HAP-1 (cell line): ENCODE measurements around the gene MAP4K1.
"Not testable (repeated sequence)": the region's sequence is repeated elsewhere in the genome, so short reads cannot be mapped to it uniquely, and the experiment has no call there.

Experiments
- DNase-seq, 2 experiments: peaks; one replicate each; pipeline ENCODE4 v3.0.0-alpha.2; 2016 to 2020; ENCODE audit warnings: low spot score in 2 of 2
- H3K27me3 ChIP-seq: fragments of 250-450 bp; sonication (Bioruptor Pico); 2 replicates; pipeline ENCODE4 v1.5.1; 2020; ENCODE audit warnings: low read depth, mild to moderate bottlenecking, moderate library complexity
- H3K36me3 ChIP-seq: fragments of 250-450 bp; sonication (Bioruptor Pico); replicated peaks from 2 replicates; pipeline ENCODE4 v1.5.1; 2020; ENCODE audit warnings: mild to moderate bottlenecking
- H3K4me1 ChIP-seq: fragments of 250-450 bp; sonication (Bioruptor Pico); 2 replicates; pipeline ENCODE4 v1.5.1; 2020; ENCODE audit warnings: mild to moderate bottlenecking
- H3K4me3 ChIP-seq: fragments of 250-450 bp; sonication (Bioruptor Pico); 2 replicates; pipeline ENCODE4 v1.5.1; 2020; ENCODE audit warnings: mild to moderate bottlenecking, moderate library complexity
- H3K9me3 ChIP-seq: fragments of 250-450 bp; sonication (Bioruptor Pico); 2 replicates; pipeline ENCODE4 v1.5.1; 2020; ENCODE audit warnings: mild to moderate bottlenecking, moderate library complexity
- in situ Hi-C: fragments of 300-500 bp; cut with MboI; formaldehyde crosslinking; loops from 3 replicates; pipeline ENCODE4 v1.14.3; 2020; ENCODE audit warnings: low sequenced_read_pairs, inconsistent platforms, mixed read lengths

Gene MAP4K1

DNA sequence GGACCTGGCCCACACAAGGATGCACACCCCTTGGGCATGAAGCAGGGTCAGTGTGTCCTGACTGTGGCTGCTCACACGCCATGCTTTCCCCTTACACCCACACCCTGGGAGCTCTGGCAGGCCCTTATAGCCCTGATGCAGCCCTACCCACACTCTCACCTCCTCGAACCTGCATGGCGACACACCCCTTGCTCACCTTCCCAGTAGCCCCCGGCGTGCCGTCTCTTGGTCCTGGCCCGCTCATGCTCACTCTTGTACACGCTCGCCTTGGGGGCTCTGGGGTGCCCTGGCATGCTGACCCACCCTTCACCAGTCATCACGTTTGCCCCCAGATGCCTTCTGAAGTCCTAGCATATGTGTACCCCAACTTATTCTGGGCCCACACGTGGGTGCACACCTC, 56.1 kb downstream of the MAP4K1 start:
- Histone ChIP-seq H3K36me3 (no peaks in the 10 kb centered on the region), H3K4me1 (no peaks in the 10 kb centered on the region), H3K27me3 (no peaks in the 10 kb centered on the region), H3K4me3 (no peak overlapping the region), H3K9me3 (no peaks in the 10 kb centered on the region)
- in situ Hi-C loops = no loop called here
- no peak for DNase-seq

DNA sequence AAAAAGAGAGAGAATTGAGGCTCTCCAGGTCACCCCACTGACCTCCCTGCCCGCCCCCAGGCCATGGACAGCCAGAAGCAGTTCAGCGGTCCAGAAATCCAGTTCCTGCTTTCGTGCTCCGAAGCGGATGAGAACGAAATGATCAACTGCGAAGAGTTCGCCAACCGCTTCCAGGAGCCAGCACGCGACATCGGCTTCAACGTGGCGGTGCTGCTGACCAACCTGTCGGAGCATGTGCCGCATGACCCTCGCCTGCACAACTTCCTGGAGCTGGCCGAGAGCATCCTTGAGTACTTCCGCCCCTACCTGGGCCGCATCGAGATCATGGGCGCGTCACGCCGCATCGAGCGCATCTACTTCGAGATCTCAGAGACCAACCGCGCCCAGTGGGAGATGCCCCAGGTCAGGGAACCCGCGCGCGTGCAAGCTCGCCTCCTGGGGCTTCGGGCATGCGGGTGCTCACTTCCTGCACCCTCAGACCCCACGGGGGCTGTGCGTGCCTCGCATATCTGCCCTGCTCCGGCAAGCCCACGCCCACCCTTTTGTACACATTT, 56.6 kb downstream of the MAP4K1 start:
- Histone ChIP-seq H3K9me3 (no peaks in the 10 kb centered on the region), H3K4me1 (no peaks in the 10 kb centered on the region), H3K4me3 (no peak overlapping the region), H3K36me3 (no peaks in the 10 kb centered on the region), H3K27me3 (no peaks in the 10 kb centered on the region)
- no peak for DNase-seq
- in situ Hi-C loops = no loop called here

DNA sequence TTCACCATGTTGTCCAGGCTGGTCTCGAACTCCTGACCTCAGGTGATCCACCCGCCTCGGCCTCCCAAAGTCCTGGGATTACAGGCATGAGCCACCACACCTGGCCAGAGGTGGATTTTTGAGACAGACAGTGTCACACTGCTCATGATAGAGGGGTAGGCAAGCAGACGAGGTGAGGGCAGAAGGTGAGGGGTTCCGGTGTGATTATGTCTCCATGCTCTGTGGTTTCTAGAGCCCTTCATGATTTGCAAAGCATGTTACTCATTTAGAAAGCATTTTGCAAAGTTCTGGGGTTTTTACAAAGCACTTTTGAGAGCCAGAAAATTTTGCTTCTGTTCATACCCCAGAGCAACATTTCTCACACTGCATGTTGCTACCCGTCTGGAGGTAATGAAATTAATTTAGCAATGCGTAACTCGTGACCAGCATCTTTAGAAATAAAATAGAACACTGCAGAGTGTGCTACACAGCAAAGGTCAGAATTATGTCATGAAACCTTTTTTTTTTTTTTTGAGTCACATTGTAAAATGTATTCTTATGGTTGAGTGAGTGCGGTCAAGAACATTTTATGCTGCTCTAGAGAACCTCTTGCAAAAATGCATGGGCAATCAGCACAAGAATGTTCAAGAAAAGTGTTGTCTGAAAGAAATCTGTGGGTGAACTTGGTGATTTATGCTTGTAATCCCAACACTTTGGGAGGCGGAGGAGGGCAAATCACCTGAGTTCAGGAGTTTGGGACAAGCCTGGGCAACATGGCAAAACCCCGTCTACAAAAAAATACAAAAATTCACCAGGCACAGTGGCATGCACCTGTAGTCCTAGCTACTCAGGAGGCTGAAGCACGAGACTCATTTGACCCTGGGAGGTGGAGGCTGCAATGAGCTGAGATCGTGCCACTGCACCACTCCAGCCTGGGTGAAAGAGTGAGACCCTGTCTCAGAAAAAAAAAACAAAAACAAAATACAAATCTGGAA, 58.0 kb downstream of the MAP4K1 start:
- no peak overlapping the region for H3K4me3 ChIP-seq
- no peaks in the 10 kb centered on the region for H3K36me3 ChIP-seq
- in situ Hi-C loops = no loop called here
- H3K27me3 ChIP-seq = no peaks in the 10 kb centered on the region
- H3K9me3 ChIP-seq = no peaks in the 10 kb centered on the region
- no peak for DNase-seq
- no peaks in the 10 kb centered on the region for H3K4me1 ChIP-seq

DNA sequence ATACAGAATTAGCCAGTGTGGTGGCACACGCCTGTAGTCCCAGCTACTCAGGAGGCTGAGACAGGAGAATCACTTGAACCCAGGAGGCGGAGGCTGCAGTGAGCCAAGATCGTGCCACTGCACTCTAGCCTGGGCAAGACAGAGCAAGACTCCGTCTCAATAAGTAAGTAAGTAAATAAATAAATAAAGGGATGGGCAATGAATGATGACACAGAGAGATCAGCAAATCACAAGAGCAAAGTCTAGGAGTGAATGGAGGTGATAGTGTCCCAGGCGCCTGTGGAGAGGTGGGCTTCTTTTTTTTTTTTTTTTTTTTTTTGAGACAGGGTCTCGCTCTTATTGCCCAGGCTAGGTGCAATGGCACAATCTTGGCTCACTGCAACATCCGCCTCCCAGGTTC, 58.8 kb downstream of the MAP4K1 start:
- in situ Hi-C loops, H3K4me1 ChIP-seq, H3K4me3 ChIP-seq, H3K36me3 ChIP-seq, DNase-seq, H3K9me3 ChIP-seq, H3K27me3 ChIP-seq: not testable (repeated sequence)

DNA sequence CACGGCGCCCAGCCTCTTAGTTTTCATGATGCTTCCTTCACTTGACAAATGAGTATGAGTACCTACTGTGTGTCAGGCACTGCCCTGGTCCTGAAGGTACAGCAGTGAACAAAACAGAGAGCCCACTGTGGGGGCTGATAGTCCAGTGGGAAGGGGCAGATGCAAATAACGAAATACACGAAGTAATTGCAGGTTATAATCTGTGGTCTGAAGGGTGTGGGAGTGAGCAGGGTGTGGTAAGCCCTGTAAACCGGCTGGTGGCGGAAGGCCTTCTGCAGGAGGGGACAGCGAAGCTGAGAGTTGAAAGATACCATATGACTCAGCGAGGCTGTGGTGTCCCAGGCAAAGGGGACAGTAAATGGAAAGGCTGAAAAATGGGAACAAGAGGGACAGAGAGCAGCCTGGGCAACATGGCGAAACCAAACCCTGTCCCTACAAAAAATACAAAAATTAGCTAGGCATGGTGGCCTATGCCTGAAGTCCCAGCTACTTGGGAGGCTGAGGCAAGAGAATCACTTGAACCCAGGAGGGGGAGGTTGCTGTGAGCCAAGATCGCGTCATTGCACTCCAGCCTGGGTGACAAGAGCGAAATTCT, 60.5 kb downstream of the MAP4K1 start:
- no peak for DNase-seq

DNA sequence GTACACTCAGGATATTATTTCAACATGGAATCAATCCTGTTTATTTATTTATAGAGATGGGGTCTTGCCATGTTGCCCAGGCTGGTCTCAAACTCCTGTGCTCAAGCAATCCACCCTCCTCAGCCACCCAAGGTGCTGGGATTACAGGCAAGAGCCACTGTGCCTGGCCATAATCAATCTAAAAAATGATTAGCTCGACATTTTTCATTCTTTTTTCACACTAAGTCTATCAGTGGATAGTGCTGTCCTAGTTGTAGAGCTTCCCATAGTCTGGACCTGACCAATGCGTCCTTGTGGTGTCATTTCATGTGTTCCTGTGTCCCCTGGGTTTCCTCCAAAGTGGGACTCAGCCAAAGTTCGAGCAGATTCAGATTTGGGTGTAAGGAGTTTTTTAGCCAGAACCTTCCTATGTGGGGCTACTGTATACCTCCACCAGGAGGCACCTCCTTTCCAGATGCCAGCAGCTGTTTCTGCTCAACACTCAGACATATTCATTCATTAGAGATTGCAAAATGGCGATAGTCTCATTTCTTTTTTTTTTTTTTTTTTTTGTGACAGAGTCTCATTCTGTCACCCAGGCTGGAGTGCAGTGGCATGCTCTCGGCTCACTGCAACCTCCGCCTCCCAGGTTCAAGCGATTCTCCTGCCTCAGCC, 61.1 kb downstream of the MAP4K1 start:
- H3K4me1 ChIP-seq = no peaks in the 10 kb centered on the region
- H3K36me3 ChIP-seq = no peaks in the 10 kb centered on the region
- H3K9me3 ChIP-seq = no peaks in the 10 kb centered on the region
- in situ Hi-C loops = no loop called here
- no peak overlapping the region for H3K4me3 ChIP-seq
- H3K27me3 ChIP-seq = no peaks in the 10 kb centered on the region
- DNase-seq = no peak

More for the DNA sequence above, 60.5 kb downstream of the MAP4K1 start:
- no peaks in the 10 kb centered on the region for H3K27me3 ChIP-seq
- no peaks in the 10 kb centered on the region for H3K36me3 ChIP-seq
- in situ Hi-C loops = no loop called here
- H3K9me3 ChIP-seq = no peaks in the 10 kb centered on the region
- no peaks in the 10 kb centered on the region for H3K4me1 ChIP-seq
- H3K4me3 ChIP-seq = no peak overlapping the region

DNA sequence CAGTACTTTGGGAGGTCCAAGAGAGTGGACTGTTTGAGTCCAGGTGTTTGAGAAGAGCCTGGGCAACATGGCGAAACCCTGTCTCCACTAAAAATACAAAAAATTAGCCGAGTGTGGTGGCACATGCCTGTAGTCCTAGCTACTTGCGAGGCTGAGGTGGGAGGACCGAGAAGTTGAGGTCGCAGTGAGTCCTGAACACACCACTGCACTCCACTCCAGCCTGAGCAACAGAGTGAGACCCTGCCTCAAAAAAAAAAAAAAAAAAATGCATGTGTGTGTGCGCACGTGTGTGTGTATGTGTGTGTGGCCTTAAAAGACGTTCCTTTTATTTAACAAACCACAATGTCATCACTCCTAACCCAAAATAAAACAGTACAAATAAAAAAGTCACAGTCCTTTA, 62.6 kb downstream of the MAP4K1 start:
- in situ Hi-C loops = no loop called here
- Histone ChIP-seq H3K9me3 (no peaks in the 10 kb centered on the region), H3K4me3 (no peak overlapping the region), H3K4me1 (peaks cover 2% of the 10 kb centered on the region), H3K36me3 (no peaks in the 10 kb centered on the region), H3K27me3 (no peaks in the 10 kb centered on the region)
- DNase-seq = no peak

DNA sequence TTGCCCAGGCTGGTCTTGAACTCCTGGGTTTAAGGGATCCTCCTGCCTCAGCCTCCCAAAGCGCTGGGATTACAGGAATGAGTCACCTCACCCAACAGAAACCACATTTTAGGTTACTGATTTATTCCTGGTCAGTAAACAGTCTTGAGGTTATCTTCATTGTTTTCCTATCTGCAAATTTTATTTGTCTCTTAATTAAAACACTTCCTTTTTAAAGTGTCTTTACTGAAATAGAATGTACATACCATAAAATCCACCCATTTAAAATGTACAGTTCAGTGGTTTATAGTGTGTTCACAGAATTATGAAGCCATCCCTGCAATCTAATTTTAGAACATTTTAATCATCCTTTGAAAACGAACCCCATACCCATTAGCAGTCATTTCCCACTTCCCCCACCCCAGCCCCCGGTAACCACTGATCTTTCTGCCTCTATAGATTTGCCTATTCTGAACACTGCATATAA, 63.0 kb downstream of the MAP4K1 start:
- Histone ChIP-seq H3K4me3 (no peak overlapping the region), H3K36me3 (no peaks in the 10 kb centered on the region), H3K4me1 (peaks cover 7% of the 10 kb centered on the region), H3K27me3 (no peaks in the 10 kb centered on the region), H3K9me3 (no peaks in the 10 kb centered on the region)
- DNase-seq = no peak
- in situ Hi-C loops = no loop called here

DNA sequence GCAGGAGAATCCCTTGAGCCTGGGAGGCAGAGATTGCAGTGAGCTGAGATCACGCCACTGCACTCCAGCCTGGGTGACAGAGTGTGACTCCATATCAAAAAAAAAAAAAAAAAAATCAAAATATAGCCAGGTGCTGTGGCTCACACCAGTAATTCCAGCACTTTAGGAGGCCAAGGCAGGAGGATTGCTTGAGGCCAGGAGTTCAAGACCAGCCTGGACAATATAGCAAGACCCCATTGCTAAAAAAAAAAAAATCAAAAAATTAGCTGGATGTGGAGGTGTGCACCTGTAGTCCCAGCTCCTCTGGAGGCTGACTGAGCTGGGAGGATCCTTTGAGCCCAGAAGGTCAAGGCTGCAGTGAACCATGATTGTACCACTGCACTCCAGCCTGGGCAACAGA, 64.5 kb downstream of the MAP4K1 start:
- in situ Hi-C loops, H3K36me3 ChIP-seq, DNase-seq, H3K4me3 ChIP-seq, H3K9me3 ChIP-seq, H3K27me3 ChIP-seq: not testable (repeated sequence)
- H3K4me1 ChIP-seq = peaks cover 13% of the 10 kb centered on the region

DNA sequence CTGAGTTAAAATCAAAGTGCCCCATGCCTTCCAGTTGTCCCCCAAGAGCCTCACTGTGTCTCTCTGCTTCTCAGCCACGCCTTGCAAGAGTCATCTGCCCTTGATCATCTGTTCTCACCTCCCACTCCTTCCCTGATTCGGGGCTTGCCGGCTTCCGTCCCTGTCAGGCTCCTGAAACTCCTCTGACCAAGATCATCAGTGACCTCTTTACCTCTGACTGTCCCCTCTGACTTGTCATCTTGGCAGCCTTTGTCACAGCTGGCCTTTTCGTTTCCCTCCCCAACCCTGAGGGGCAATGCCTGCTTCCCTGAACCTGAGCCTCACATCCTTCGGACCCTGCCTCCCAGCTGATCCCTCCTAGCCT, 66.3 kb downstream of the MAP4K1 start:
- in situ Hi-C loops = no loop called here
- Histone ChIP-seq H3K36me3 (no peaks in the 10 kb centered on the region), H3K27me3 (no peaks in the 10 kb centered on the region), H3K4me3 (no peak overlapping the region), H3K4me1 (peaks cover 13% of the 10 kb centered on the region), H3K9me3 (no peaks in the 10 kb centered on the region)
- no peak for DNase-seq

DNA sequence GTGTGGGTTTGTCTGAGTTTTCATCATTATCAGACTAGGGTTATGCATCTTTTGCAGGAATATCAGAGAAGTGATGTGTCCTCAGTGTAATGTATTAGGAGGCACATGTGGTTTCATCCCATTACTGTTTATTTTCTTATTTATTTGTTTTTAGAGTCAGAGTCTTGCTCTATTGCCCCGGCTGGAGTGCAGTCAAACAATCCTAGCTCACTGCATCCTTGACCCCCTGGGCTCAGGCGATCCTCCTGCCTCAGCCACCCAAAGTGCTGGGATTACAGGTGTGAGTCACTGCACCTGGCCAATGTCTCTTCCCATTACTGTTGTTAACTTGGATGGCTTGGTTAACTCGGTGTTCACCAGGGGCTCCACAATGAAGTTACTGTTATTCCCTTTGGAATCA, 67.4 kb downstream of the MAP4K1 start:
- no peak overlapping the region for H3K4me3 ChIP-seq
- peaks cover 13% of the 10 kb centered on the region for H3K4me1 ChIP-seq
- H3K27me3 ChIP-seq = no peaks in the 10 kb centered on the region
- in situ Hi-C loops = no loop called here
- no peak for DNase-seq
- H3K36me3 ChIP-seq = no peaks in the 10 kb centered on the region
- no peaks in the 10 kb centered on the region for H3K9me3 ChIP-seq

DNA sequence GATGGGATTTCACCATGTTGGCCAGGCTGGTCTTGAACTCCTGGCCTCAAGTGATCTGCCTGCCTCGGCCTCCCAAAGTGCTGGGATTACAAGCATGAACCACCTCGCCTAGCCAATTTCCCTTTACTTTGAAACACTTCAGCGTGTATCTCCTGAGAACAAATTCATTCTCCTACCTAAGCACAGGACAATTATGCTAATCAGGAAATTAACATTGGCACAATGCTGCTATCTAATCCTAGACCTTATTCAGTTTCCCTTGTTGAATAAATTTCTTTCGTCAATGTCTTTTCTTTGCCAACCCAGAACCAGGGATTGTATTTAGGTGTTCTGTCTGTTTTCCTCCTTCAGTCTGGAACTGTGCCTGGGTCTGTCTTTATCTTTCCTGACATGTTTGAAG, 67.8 kb downstream of the MAP4K1 start:
- Histone ChIP-seq H3K36me3 (no peaks in the 10 kb centered on the region), H3K4me3 (no peak overlapping the region), H3K4me1 (peaks cover 13% of the 10 kb centered on the region), H3K9me3 (no peaks in the 10 kb centered on the region), H3K27me3 (no peaks in the 10 kb centered on the region)
- in situ Hi-C loops = no loop called here
- peak; percentile 35 to 88 for DNase-seq

DNA sequence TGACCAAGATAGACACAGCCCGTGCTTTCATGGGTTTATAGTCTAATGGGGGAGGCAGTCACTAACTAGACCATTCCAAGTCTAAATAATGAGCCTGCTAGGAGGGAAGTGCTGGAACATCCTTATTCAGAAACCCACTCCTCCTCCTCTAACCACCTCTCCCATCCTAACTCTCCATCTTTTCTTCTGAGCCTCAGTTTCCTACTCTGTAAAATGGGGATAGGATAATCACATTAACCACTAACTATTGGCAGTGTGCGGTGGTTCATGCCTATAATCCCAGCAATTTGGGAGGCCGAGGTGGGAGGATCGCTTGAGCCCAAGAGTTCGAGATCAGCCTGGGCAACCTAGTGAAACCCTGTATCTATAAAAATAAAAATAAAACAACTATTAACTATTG, 68.7 kb downstream of the MAP4K1 start:
- in situ Hi-C loops = no loop called here
- peaks cover 22% of the 10 kb centered on the region for H3K4me1 ChIP-seq
- no peak overlapping the region for H3K4me3 ChIP-seq
- no peaks in the 10 kb centered on the region for H3K9me3 ChIP-seq
- no peak for DNase-seq
- no peaks in the 10 kb centered on the region for H3K36me3 ChIP-seq
- no peaks in the 10 kb centered on the region for H3K27me3 ChIP-seq

DNA sequence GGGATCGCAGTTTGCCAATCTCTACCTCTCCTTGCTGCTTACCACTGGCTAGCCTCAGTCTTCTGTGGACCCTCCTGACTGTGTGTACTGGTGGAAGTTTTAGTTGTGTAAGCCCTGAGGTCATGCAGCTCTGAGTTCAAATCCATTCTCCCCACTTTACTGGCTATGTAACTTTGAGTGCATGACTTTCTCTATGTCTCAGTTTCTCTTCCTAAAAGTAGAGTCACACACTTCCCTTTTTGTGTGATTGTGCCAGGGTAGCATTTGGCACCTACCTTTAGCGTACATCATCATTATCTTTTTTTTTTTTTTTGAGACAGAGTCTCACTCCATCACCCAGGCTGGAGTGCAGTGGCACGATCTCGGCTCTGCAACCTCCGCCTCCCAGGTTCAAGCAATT, 70.3 kb downstream of the MAP4K1 start:
- H3K9me3 ChIP-seq = no peaks in the 10 kb centered on the region
- DNase-seq = no peak
- in situ Hi-C loops = no loop called here
- no peaks in the 10 kb centered on the region for H3K27me3 ChIP-seq
- H3K36me3 ChIP-seq = no peaks in the 10 kb centered on the region
- peaks cover 24% of the 10 kb centered on the region for H3K4me1 ChIP-seq
- no peak overlapping the region for H3K4me3 ChIP-seq
